ENCODE measurements around the gene MYT1. TPM values are rescaled to one million over a fixed set of nuclear protein-coding genes. Genes with fewer than 3 reads are reported as not detected.

Gene MYT1
- total and polyA plus RNA-seq, 2 of the 8 experiments (the other 6 are each of a cell fraction or from before 2014, with no cell fraction given), result 0.63 to 2.0 TPM

GRCh38 chr20:64256282-64256935 is 92.2 kb downstream of the MYT1 start:
- DNase-seq (ENCODE audit: low read depth in 1 of 2, low spot score in 2 of 2), result no peak
- CTCF ChIA-PET (ENCODE audit: partially characterized antibody), result interaction anchor here (1.3 to 6.5 kb wide), 3 partner anchors 11 to 33 kb away, joined by 3 to 41 read pairs (median 5); no protein-coding TSS in a partner anchor
- H4K20me1 ChIP-seq (replicated peaks in 1 of 2; ENCODE audit: control insufficient read depth in 1 of 2, insufficient read depth in 2 of 2, low read length in 2 of 2), result peaks cover 2 to 4% of the 10 kb centered on the region in 2 experiments

More at GRCh38 chr20:64256282-64256935, 92.2 kb downstream of the MYT1 start:
- H3K4me1 ChIP-seq (replicated peaks in 1 of 4; ENCODE audit: control insufficient read depth in 3 of 4, insufficient read depth in 4 of 4, low read length in 3 of 4), result peaks cover 2 to 17% (median 8%) of the 10 kb centered on the region in 4 experiments; a peak in 6 of 7 replicates
- peaks cover 0 to 3% (median 0%) of the 10 kb centered on the region in 4 experiments; a peak in 1 of 8 replicates for H3K36me3 ChIP-seq (ENCODE audit: control insufficient read depth in 2 of 4, insufficient read depth in 4 of 4, low read length in 3 of 4)
- H3K9me3 ChIP-seq (ENCODE audit: insufficient read depth in 2 of 2, low read depth in 1 of 2, low read length in 1 of 2), result no peaks in the 10 kb centered on the region
- H3K79me1 ChIP-seq (ENCODE audit: low read depth, low read length), result peaks cover 6% of the 10 kb centered on the region
- no peak overlapping the region for H3K4ac ChIP-seq (replicated peaks; ENCODE audit: insufficient read length, low read depth, low read length)
- H2BK15ac ChIP-seq (ENCODE audit: low read length), result no peak overlapping the region
- no peak for FAIRE-seq
- H3K79me2 ChIP-seq (ENCODE audit: control insufficient read depth in 1 of 2, insufficient read depth in 2 of 2, low read length in 2 of 2), result peaks cover 4 to 44% of the 10 kb centered on the region in 2 experiments; a peak in 3 of 4 replicates
- H2AFZ ChIP-seq (ENCODE audit: low read length), result no peak overlapping the region
- H3K14ac ChIP-seq (ENCODE audit: insufficient read length), result no peak overlapping the region
- H4K8ac ChIP-seq (ENCODE audit: extremely low read depth, insufficient read depth, low read length), result no peak overlapping the region
- H2BK12ac ChIP-seq (ENCODE audit: low read depth, low read length), result no peak overlapping the region
- H3K27me3 ChIP-seq (replicated peaks in 1 of 4; ENCODE audit: control insufficient read depth in 3 of 4, extremely low read depth in 1 of 4, insufficient read depth in 3 of 4, low read length in 3 of 4), result no peaks in the 10 kb centered on the region
- H3K23me2 ChIP-seq (ENCODE audit: low read depth, low read length), result peaks cover 3% of the 10 kb centered on the region; the same call in 1 of the 2 replicates
- H3K4me3 ChIP-seq (ENCODE audit: extremely low read depth in 1 of 4, insufficient read depth in 2 of 4, low read depth in 3 of 4, low read length in 4 of 4), result peak overlapping the region; percentile 72 to 98 (median 84)
- H2BK120ac ChIP-seq (replicated peaks; ENCODE audit: low read depth, low read length), result no peak overlapping the region
- no peak overlapping the region for H3K56ac ChIP-seq (replicated peaks; ENCODE audit: insufficient read length, low read depth, low read length)
- peak overlapping the region in 3 of 4 experiments; percentile 49 to 65 (median 64); a peak in 5 of 7 replicates for H3K9ac ChIP-seq (replicated peaks in 1 of 4; ENCODE audit: extremely low read depth in 1 of 4, low read depth in 3 of 4, low read length in 3 of 4)
- POLR2A ChIA-PET (ENCODE audit: partially characterized antibody), result interaction anchor here (0.9 to 3.2 kb wide), 6 partner anchors 10 to 64 kb away, joined by 3 to 11 read pairs (median 4); no protein-coding TSS in a partner anchor
- H4K91ac ChIP-seq (replicated peaks; ENCODE audit: insufficient read length, low read length), result no peak overlapping the region
- no peak overlapping the region for H3K27ac ChIP-seq (ENCODE audit: low read depth, low read length)
- peak overlapping the region; percentile 73 to 82 for H3K4me2 ChIP-seq (ENCODE audit: insufficient read depth in 1 of 2, low read depth in 2 of 2, low read length in 2 of 2)
- 42% methylated on average over 15 of the region's 15 CpGs; no CpG with 5 or more reads in 1 of the 2 experiments for WGBS, 2 experiments (ENCODE audit: extremely low coverage in 1 of 2, insufficient coverage in 1 of 2, insufficient read length in 1 of 2, insufficient replicate concordance in 2 of 2, low coverage in 1 of 2, low lambda C conversion rate in 2 of 2, missing lambda C conversion rate in 1 of 2)
- H3K23ac ChIP-seq (ENCODE audit: insufficient read length), result no peak overlapping the region
- no peak for TF ChIP-seq FOSL1 (IDR thresholded peaks at IDR 0.05; ENCODE audit: insufficient read depth, low read depth, low read length)
- no peak for TF ChIP-seq NANOG (IDR thresholded peaks at IDR 0.05; ENCODE audit: insufficient read depth, low read depth, low read length, poor library complexity, severe bottlenecking)
- no peak for TF ChIP-seq TBP (IDR thresholded peaks at IDR 0.05; ENCODE audit: low read depth, low read length)
- no peak for TF ChIP-seq SP2 (IDR thresholded peaks at IDR 0.05; ENCODE audit: low read length)
- TF ChIP-seq SAP30 (IDR thresholded peaks at IDR 0.05; ENCODE audit: insufficient read depth, insufficient replicate concordance, low read length), result no peak
- no peak for TF ChIP-seq EGR1 (IDR thresholded peaks at IDR 0.05; ENCODE audit: borderline replicate concordance, low read depth, low read length)
- no peak for TF ChIP-seq TEAD4 (IDR thresholded peaks at IDR 0.05; ENCODE audit: low read depth, low read length)
- TF ChIP-seq BACH1 (IDR thresholded peaks at IDR 0.05; ENCODE audit: low read length), result no peak
- TF ChIP-seq BCL11A (IDR thresholded peaks at IDR 0.05; ENCODE audit: low read depth in 2 of 2, low read length in 2 of 2), result no peak
- no peak for TF ChIP-seq SIRT6 (IDR thresholded peaks at IDR 0.05; ENCODE audit: low read length)
- H2BK5ac ChIP-seq (ENCODE audit: low read depth, low read length), result no peak overlapping the region
- no peak overlapping the region for H4K5ac ChIP-seq (ENCODE audit: insufficient read length, low read depth, low read length)
- no peak overlapping the region for H2BK20ac ChIP-seq (ENCODE audit: low read length)
- no peak overlapping the region for H3K18ac ChIP-seq (ENCODE audit: extremely low read depth, low read length)
- H2AK5ac ChIP-seq (ENCODE audit: low read depth, low read length), result no peak overlapping the region

Measured in H1 (cell line).